ENCODE measurements around the gene PRRT3. TPM values are rescaled to one million over a fixed set of nuclear protein-coding genes. Genes with fewer than 3 reads are reported as not detected.

The PRRT3 gene
- total and polyA plus RNA-seq, 9 of the 15 experiments (the other 6 are each of a cell fraction or from before 2014, with no cell fraction given): 0.06 to 1.9 (median 1.2) TPM

DNA sequence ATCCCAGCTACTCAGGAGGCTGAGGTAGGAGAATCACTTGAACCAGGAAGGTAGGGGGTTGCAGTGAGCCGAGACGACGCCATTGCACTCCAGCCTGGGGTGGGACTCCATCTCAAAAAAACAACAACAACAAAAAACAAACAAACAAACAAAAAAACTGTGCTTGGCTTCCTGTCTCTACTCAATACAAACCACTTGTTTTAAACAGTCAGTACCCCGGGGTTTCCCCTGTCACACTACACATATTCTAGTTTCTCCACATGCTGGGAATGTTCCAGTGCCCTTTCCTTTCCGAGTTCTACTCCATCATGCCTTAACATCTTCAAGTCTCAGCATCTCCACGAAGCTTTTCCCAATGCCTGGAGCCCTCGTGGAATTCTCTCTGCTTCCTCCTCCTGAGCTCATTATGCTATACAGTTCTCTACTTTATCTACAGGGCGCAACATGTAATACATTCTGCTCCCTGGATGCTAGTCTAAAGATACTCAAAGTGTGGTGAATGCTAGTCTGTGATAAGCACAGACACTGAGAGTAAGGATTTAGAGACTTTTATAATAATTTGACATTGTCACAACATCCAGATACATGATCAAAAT is 26.6 kb upstream of the PRRT3 start (continued):
- TF ChIP-seq SIX5 (IDR thresholded peaks at IDR 0.05; ENCODE audit: borderline replicate concordance in 1 of 2, insufficient read depth in 1 of 2, low read depth in 1 of 2, low read length in 2 of 2): no peak
- TF ChIP-seq ZNF384 (IDR thresholded peaks at IDR 0.05; ENCODE audit: low read depth, low read length): peak; percentile 8; the same call in 1 of the 2 replicates
- TF ChIP-seq CBX2 (IDR thresholded peaks at IDR 0.05; ENCODE audit: insufficient read depth, low read length, poor library complexity, severe bottlenecking): no peak
- peak; percentile 61 to 63; a peak in 2 of 4 replicates for TF ChIP-seq TRIM24 (IDR thresholded peaks at IDR 0.05)
- TF ChIP-seq, protein P1, sequence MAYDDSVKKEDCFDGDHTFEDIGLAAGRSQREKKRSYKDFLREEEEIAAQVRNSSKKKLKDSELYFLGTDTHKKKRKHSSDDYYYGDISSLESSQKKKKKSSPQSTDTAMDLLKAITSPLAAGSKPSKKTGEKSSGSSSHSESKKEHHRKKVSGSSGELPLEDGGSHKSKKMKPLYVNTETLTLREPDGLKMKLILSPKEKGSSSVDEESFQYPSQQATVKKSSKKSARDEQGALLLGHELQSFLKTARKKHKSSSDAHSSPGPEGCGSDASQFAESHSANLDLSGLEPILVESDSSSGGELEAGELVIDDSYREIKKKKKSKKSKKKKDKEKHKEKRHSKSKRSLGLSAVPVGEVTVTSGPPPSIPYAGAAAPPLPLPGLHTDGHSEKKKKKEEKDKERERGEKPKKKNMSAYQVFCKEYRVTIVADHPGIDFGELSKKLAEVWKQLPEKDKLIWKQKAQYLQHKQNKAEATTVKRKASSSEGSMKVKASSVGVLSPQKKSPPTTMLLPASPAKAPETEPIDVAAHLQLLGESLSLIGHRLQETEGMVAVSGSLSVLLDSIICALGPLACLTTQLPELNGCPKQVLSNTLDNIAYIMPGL (CRISPR knock-in tag; IDR thresholded peaks at IDR 0.05): no peak
- TF ChIP-seq, protein P2, sequence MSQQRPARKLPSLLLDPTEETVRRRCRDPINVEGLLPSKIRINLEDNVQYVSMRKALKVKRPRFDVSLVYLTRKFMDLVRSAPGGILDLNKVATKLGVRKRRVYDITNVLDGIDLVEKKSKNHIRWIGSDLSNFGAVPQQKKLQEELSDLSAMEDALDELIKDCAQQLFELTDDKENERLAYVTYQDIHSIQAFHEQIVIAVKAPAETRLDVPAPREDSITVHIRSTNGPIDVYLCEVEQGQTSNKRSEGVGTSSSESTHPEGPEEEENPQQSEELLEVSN (IDR thresholded peaks at IDR 0.05; ENCODE audit: borderline replicate concordance in 1 of 2, extremely low read depth in 1 of 2, insufficient read depth in 1 of 2, insufficient read length in 1 of 2, low read depth in 1 of 2, low read length in 1 of 2, poor library complexity in 1 of 2, severe bottlenecking in 1 of 2): no peak
- TF ChIP-seq, protein P3, sequence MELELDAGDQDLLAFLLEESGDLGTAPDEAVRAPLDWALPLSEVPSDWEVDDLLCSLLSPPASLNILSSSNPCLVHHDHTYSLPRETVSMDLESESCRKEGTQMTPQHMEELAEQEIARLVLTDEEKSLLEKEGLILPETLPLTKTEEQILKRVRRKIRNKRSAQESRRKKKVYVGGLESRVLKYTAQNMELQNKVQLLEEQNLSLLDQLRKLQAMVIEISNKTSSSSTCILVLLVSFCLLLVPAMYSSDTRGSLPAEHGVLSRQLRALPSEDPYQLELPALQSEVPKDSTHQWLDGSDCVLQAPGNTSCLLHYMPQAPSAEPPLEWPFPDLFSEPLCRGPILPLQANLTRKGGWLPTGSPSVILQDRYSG (tag; conservative IDR thresholded peaks at IDR 0.05; ENCODE audit: low read depth): peak; percentile 85
- TF ChIP-seq ZNF584 (CRISPR knock-in tag; IDR thresholded peaks at IDR 0.05; ENCODE audit: low read depth): no peak
- TF ChIP-seq, protein P4, sequence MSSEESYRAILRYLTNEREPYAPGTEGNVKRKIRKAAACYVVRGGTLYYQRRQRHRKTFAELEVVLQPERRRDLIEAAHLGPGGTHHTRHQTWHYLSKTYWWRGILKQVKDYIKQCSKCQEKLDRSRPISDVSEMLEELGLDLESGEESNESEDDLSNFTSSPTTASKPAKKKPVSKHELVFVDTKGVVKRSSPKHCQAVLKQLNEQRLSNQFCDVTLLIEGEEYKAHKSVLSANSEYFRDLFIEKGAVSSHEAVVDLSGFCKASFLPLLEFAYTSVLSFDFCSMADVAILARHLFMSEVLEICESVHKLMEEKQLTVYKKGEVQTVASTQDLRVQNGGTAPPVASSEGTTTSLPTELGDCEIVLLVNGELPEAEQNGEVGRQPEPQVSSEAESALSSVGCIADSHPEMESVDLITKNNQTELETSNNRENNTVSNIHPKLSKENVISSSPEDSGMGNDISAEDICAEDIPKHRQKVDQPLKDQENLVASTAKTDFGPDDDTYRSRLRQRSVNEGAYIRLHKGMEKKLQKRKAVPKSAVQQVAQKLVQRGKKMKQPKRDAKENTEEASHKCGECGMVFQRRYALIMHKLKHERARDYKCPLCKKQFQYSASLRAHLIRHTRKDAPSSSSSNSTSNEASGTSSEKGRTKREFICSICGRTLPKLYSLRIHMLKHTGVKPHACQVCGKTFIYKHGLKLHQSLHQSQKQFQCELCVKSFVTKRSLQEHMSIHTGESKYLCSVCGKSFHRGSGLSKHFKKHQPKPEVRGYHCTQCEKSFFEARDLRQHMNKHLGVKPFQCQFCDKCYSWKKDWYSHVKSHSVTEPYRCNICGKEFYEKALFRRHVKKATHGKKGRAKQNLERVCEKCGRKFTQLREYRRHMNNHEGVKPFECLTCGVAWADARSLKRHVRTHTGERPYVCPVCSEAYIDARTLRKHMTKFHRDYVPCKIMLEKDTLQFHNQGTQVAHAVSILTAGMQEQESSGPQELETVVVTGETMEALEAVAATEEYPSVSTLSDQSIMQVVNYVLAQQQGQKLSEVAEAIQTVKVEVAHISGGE (CRISPR knock-in tag; IDR thresholded peaks at IDR 0.05): peak in 1 of 3 experiments; percentile 52; a peak in 1 of 6 replicates
- peak; percentile 95 for TF ChIP-seq TAL1 (IDR thresholded peaks at IDR 0.05)
- TF ChIP-seq, protein P5, sequence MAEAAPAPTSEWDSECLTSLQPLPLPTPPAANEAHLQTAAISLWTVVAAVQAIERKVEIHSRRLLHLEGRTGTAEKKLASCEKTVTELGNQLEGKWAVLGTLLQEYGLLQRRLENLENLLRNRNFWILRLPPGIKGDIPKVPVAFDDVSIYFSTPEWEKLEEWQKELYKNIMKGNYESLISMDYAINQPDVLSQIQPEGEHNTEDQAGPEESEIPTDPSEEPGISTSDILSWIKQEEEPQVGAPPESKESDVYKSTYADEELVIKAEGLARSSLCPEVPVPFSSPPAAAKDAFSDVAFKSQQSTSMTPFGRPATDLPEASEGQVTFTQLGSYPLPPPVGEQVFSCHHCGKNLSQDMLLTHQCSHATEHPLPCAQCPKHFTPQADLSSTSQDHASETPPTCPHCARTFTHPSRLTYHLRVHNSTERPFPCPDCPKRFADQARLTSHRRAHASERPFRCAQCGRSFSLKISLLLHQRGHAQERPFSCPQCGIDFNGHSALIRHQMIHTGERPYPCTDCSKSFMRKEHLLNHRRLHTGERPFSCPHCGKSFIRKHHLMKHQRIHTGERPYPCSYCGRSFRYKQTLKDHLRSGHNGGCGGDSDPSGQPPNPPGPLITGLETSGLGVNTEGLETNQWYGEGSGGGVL (CRISPR knock-in tag; IDR thresholded peaks at IDR 0.05): no peak
- 0 out of 2 replicates have a peak, but pooled peaks have one; percentile 54 for TF ChIP-seq ZNF354B (CRISPR knock-in tag; IDR thresholded peaks at IDR 0.05)
- TF ChIP-seq ZNF175 (CRISPR knock-in tag; IDR thresholded peaks at IDR 0.05; ENCODE audit: low read depth): peak; percentile 42; the same call in 1 of the 2 replicates
- TF ChIP-seq CBFA2T2 (conservative IDR thresholded peaks at IDR 0.05): peak; percentile 94
- peak; percentile 84; the same call in 1 of the 2 replicates for TF ChIP-seq SMARCC2 (IDR thresholded peaks at IDR 0.05; ENCODE audit: low read depth)
- no peak; the same call in 1 of the 2 replicates for TF ChIP-seq DMBX1 (CRISPR knock-in tag; IDR thresholded peaks at IDR 0.05; ENCODE audit: borderline replicate concordance)

Measured in K562 (cell line).